Anterior cingulate cortex (tissue), 58 donors: ENCODE data around the gene KAT8.

Experiments
- DNase-seq, 58 donors: peaks; one replicate each; lab custom pipeline; 2025; lab: John Stamatoyannopoulos, UW

Gene KAT8

GRCh38 chr16:31117384-31118222, at the start of gene KAT8:
Gene KAT8, plus strand, starts transcription at chr16:31117664. Its CDS starts 18 bp downstream, at chr16:31117682.
- peak; percentile 77 to 99 (median 96) for DNase-seq

- DNase-seq, result no peak
Observed at GRCh38 chr16:31071861-31072260, 45.6 kb upstream of the KAT8 start.

- peak in 11 of 58 donors; percentile 8 to 41 (median 22) for DNase-seq
Observed at GRCh38 chr16:31072540-31073141, 44.8 kb upstream of the KAT8 start.

DNA sequence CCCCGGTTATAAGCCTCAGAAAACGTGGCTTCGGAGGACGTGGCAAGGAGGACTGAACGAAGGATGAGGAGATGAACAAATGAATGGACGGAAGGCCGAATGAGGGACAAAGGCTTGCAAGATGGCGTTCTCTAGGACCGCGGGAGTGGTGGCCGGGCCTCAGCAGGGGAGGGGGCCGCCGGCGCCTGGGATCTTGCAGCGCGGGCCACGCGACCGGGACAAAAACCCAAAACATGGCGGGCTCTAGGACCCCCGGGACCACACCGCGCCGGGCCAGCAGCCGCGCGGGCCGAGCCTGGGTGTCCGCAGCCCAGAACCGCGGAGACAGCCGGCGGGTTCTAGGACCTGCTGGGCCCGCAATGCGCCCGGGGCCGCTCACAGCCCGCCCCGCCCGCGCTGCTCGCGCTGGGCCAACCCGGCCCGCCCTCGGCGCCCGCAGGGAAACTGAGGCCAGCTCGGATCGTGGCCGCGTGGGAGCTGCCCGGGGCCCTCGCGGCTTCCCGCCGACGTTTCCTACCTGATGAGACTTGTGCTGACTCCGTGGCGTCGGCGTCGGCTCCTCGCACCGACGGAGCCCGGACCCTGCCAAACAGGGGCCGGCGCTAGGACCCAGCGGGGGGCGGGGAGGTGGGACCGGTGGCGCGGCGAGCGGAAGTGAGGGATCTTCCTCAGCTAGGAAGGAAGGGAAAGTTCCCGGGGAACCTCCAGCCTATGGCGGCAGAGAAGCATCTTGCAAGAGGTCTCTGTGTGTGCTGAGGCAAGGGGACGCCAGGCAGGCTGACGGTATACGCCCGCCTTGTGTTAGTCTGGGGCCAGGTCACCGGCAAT, 44.1 kb upstream of the KAT8 start:
- peak; percentile 56 to 96 (median 88) for DNase-seq

DNA sequence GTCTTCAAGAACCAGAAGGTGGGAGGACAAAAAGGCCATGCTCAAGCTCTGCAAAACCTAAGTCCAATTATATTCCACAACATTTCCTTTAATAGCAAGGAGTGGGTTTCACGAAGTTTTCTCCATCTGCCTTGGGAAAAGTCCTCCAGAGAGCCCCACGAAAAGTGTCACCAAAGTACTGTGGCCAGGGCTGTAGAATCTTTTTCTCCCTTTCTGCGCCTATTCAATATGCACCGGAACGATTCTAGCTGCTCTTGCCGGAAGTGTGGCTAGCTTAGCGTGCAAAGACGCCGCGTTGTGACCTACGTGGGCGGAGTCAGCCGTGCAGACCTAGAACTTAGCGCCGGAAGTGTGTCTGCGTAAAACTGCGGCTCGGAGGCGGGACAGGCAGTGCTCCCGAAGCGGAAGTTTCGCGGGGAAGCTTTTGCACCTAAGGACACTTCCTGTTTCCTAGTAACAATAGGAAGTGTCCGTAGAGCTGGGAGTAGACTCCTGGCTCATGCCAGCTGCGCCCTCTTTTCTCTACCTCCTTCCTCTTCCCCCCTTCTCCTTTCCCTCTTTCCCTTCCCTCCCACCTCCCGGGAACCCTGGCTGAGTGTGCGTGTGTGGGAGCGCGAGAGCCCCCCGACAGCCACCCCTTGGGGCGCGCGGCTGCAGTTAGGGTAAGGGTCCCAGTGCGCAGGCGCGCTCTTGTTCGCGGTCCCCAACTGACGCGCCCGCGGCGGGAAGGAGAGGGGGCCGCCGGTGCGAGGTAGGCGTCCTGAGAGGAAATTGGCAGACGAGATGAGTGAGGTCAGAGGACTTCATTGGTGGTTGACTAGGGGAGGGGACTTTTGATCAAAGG, 43.3 kb upstream of the KAT8 start, which contains the start of the genes ZNF646 and ZNF668:
ZNF646 (plus strand) TSS at position 453 of the 844 bp plus-strand sequence. CDS start 1,903 bp downstream, outside the sequence.
ZNF668 (minus strand) TSS at position 271 of the 844 bp plus-strand sequence. CDS start 9,781 bp downstream, outside the sequence.
- DNase-seq, result peak; percentile 80 to 99 (median 98)

DNA sequence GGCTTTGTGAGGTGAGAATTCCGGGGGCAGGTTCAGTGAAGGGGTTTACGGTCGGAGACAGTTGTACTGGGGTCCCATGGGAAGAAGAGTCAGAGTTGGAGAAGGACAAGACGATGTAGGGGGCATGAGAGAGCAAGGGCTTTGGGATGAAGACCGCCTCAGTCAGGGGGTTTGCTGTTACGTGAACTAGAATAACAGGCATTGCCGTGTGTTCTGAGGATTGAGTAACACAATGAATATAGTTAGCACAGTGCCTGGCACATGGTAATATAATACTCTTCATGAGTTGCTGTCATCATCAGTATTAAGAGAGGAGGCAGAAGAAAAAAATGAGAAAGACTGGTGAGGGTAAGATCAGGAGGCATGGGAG, 42.7 kb upstream of the KAT8 start:
- DNase-seq, result no peak

DNA sequence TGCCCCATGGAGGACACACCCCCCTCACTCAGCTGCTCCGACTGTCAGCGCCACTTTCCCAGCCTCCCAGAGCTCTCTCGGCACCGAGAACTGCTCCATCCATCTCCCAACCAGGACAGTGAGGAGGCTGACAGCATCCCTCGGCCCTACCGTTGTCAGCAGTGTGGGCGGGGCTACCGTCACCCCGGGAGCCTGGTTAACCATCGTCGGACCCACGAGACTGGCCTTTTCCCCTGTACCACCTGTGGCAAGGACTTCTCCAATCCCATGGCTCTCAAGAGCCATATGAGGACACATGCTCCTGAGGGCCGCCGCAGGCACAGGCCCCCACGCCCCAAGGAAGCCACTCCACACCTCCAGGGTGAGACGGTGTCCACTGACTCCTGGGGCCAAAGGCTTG, 41.1 kb upstream of the KAT8 start:
- DNase-seq, result no peak

DNA sequence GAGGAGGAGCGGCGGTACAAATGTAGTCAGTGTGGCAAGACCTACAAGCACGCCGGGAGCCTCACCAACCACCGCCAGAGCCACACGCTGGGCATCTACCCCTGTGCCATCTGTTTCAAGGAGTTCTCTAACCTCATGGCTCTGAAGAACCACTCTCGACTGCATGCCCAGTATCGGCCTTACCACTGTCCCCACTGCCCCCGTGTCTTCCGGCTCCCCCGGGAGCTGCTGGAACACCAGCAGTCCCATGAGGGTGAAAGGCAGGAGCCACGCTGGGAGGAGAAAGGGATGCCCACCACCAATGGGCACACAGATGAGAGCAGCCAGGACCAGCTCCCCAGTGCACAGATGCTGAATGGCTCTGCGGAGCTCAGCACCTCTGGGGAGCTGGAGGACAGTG, 40.4 kb upstream of the KAT8 start:
- DNase-seq, result no peak

GRCh38 chr16:31077592-31078396, 39.7 kb upstream of the KAT8 start:
- DNase-seq, result no peak

- no peak for DNase-seq
Observed at GRCh38 chr16:31078597-31079341, 38.7 kb upstream of the KAT8 start.

DNA sequence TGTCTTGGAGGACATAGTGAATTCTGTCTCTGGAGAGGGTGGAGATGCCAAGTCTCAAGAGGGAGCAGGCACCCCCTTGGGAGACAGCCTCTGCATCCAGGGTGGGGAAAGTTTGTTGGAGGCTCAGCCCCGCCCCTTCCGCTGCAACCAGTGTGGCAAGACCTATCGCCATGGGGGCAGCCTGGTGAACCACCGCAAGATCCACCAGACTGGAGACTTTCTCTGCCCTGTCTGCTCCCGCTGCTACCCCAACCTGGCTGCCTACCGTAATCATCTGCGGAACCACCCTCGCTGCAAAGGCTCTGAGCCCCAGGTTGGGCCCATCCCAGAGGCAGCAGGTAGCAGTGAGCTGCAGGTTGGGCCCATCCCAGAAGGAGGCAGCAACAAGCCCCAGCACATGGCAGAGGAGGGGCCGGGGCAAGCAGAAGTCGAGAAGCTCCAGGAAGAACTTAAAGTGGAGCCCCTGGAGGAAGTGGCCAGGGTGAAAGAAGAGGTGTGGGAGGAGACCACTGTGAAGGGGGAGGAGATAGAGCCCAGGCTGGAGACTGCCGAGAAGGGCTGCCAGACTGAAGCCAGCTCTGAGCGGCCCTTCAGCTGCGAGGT, 38.0 kb upstream of the KAT8 start:
- no peak for DNase-seq

DNA sequence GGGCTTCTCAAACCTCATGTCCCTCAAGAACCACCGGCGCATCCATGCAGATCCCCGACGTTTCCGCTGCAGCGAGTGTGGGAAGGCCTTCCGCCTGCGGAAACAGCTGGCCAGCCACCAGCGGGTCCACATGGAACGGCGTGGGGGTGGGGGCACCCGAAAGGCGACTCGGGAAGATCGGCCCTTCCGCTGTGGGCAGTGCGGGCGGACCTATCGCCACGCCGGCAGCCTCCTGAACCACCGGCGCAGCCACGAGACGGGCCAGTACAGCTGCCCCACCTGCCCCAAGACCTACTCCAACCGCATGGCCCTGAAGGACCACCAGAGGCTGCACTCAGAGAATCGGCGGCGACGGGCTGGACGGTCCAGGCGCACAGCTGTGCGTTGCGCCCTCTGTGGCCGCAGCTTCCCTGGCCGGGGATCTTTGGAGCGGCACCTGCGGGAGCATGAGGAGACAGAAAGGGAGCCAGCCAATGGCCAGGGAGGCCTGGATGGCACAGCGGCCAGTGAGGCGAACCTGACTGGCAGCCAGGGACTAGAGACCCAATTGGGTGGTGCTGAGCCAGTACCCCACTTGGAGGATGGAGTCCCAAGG, 37.3 kb upstream of the KAT8 start:
- no peak for DNase-seq

- DNase-seq, result no peak
Observed at GRCh38 chr16:31080756-31081419, 36.6 kb upstream of the KAT8 start.

DNA sequence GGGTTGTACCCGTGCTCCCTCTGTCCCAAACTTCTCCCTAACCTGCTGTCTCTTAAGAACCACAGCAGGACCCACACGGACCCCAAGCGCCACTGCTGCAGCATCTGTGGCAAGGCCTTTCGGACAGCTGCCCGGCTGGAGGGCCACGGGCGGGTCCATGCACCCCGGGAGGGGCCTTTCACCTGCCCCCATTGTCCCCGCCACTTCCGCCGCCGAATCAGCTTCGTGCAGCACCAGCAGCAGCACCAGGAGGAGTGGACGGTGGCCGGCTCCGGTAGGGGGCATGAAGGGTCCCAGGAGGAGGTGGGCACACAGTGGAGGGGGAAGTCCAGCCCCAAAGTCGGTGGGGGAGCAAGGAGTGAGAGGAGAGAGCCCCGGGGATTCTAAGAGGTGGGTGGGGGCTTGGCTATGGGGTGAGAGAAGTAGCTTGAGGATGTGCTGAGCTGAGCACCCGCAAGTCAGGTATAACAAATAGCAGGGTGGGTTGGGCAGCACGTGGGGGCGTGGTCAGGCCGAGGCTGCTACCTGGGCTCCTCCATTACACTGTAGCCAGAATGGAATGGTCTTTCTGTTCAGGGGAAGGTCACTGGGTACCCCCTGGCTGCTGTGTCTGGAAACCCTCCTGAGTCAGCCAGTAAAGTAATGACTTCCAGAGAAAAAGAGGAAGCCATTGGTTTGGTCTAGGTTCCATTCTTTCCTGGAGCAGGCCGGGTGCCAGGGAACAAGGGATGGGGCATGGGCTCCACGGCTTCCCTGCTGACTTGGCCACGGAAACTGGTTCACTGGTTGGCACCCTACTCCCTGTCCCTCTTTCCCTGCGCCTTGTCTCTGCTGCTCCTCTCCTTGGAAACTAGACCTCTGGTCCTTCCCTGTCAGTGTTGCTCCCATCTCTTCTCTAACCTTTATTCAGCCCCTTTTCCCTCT, 35.8 kb upstream of the KAT8 start:
- peak in 16 of 58 donors; percentile 10 to 38 (median 18) for DNase-seq

DNA sequence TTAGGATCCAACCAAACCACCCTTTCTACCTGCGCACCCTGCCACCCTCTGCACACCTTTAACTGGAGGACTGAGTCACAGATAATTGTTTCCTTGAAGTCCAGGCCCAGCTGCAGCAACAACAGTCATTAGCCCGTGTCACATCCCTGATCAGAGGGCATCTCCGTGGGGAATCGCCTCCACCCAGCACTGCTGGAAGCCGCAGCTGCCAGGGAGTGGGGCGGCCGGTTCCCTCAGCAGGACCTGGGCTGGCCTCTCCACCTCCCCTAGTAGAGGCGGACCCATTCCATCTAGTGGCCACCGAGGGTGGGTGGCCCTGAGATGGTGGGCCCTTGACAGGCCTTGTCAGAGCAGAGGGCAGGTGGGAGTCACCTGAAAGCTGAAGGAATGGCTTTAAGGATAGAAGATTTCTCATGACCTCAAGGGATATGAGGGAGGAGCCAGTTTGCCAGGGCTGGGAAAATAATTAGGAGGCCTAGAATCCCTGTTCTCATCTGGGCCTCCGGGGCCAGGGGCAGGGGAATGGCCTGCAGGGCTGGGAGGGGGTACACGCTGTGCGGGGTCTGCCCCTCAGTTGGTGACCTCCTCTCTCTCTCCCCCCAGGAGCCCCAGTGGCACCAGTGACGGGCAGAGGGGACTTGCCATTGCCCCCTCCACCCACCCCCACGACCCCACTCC, 35.0 kb upstream of the KAT8 start:
- no peak for DNase-seq
